Measurements from ENCODE around the gene CNN3. TPM values are rescaled to one million over a fixed set of nuclear protein-coding genes. Genes with fewer than 3 reads are reported as not detected.

Gene CNN3
- total and polyA plus RNA-seq, 2 donors (not counting 3 experiments of a cell fraction or from before 2014, with no cell fraction given) = 174 to 392 TPM

DNA sequence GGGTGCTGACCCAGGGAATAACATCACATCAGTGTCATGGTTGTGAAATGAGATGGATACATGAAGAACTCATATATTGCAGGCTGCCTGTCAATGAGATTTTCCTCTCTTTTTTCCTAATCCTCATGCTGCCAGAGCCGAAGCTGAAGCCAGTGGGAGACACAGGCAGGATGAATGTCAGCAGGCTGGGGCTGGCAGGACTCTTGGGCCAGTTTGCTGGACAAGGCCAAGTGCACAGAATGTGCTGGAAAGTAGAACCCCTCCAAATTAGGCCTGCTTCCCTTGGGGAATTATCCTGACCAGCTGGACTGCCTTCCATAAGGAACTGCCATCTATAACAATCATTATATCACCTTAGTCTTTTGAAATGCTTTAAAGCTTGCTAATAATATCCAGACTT, 75.3 kb downstream of the CNN3 start:
- TF ChIP-seq POLR2AphosphoS5 (IDR thresholded peaks at IDR 0.05; ENCODE audit: insufficient read depth, low read depth, low read length) (no peak), EZH2 (IDR thresholded peaks at IDR 0.05; ENCODE audit: borderline replicate concordance, low read depth, low read length, severe bottlenecking) (no peak)
- TF ChIP-seq, protein P1, sequence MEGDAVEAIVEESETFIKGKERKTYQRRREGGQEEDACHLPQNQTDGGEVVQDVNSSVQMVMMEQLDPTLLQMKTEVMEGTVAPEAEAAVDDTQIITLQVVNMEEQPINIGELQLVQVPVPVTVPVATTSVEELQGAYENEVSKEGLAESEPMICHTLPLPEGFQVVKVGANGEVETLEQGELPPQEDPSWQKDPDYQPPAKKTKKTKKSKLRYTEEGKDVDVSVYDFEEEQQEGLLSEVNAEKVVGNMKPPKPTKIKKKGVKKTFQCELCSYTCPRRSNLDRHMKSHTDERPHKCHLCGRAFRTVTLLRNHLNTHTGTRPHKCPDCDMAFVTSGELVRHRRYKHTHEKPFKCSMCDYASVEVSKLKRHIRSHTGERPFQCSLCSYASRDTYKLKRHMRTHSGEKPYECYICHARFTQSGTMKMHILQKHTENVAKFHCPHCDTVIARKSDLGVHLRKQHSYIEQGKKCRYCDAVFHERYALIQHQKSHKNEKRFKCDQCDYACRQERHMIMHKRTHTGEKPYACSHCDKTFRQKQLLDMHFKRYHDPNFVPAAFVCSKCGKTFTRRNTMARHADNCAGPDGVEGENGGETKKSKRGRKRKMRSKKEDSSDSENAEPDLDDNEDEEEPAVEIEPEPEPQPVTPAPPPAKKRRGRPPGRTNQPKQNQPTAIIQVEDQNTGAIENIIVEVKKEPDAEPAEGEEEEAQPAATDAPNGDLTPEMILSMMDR (IDR thresholded peaks at IDR 0.05; ENCODE audit: extremely low read depth in 1 of 2, insufficient read depth in 1 of 2, low read depth in 1 of 2, low read length in 2 of 2) = no peak
- Histone ChIP-seq H3K36me3 (ENCODE audit: control insufficient read depth in 2 of 2, extremely low read depth in 1 of 2, insufficient read depth in 2 of 2, low read length in 2 of 2) (no peaks in the 10 kb centered on the region), H2AFZ (ENCODE audit: low read depth, low read length) (no peak overlapping the region), H3K9ac (replicated peaks; ENCODE audit: extremely low read depth, insufficient read depth, low read length) (no peak overlapping the region), H4K20me1 (replicated peaks; ENCODE audit: control insufficient read depth, extremely low read depth, insufficient read depth, low read length) (no peaks in the 10 kb centered on the region), H3K9me1 (replicated peaks; ENCODE audit: control insufficient read depth, extremely low read depth, insufficient read depth, low read length) (no peaks in the 10 kb centered on the region), H3K9me3 (replicated peaks; ENCODE audit: control insufficient read depth, insufficient read depth, low read length) (no peaks in the 10 kb centered on the region), H3K4me1 (ENCODE audit: control insufficient read depth, extremely low read depth, insufficient read depth, low read length) (peaks cover 20% of the 10 kb centered on the region), H3K4me2 (ENCODE audit: insufficient read depth, low read length) (no peak overlapping the region), H3K79me2 (ENCODE audit: control insufficient read depth, insufficient read depth, low read length) (no peaks in the 10 kb centered on the region), H3K27me3 (ENCODE audit: control insufficient read depth in 2 of 2, insufficient read depth in 2 of 2, low read length in 2 of 2) (no peaks in the 10 kb centered on the region), H3K4me3 (replicated peaks in 1 of 3; ENCODE audit: insufficient read depth in 1 of 3, low read depth in 1 of 3, low read length in 3 of 3) (no peak overlapping the region), H3K27ac (ENCODE audit: insufficient read depth, low read depth, low read length) (no peak overlapping the region)
- intact Hi-C loops (cut with micrococcal nuclease) (loop anchor here (5.0 kb wide), 1 partner anchor 44 kb away; no protein-coding TSS in a partner anchor), dilution Hi-C loops (cut with MboI; ENCODE audit: extremely low pct_ligation_motif_present, low sequenced_read_pairs) (no loop called here)
- POLR2A ChIA-PET = no interaction called here
- DNase-seq (ENCODE audit: low read depth, low spot score) = no peak
- FAIRE-seq = no peak
- no TSS peak for BruUV-seq (replicated peaks)
- CTCF ChIA-PET = interaction anchor here (0.8 to 10.0 kb wide), 5 partner anchors 12 to 193 kb away, joined by 3 to 360 read pairs (median 7); partner anchors contain the start of gene SLC44A3

Other genes with a start within 250 kb of the CNN3 start
- gene SLC44A3, start 106.8 kb downstream of the CNN3 start, total RNA-seq = 0.42 and 0.58 TPM in 2 replicates
- gene SLC44A3, start 106.8 kb downstream of the CNN3 start, polyA plus RNA-seq = 0.29 and 0.33 TPM in 2 replicates
- 8.6 and 12.3 TPM in 2 replicates for gene ALG14, start 145.8 kb upstream of the CNN3 start, total RNA-seq
- gene ALG14, start 145.8 kb upstream of the CNN3 start, polyA plus RNA-seq = 2.1 and 2.6 TPM in 2 replicates
- 0.07 and 0.51 TPM in 2 replicates for gene TLCD4, start 190.2 kb upstream of the CNN3 start, total RNA-seq
- 0.05 and 0.11 TPM in 2 replicates for gene TLCD4, start 190.2 kb upstream of the CNN3 start, polyA plus RNA-seq

Data from endothelial cell of umbilical vein (primary cell).